NCI-H2227 (cell line): ENCODE data around the gene BMPR1A.
"Not testable (repeated sequence)": the region's sequence is repeated elsewhere in the genome, so short reads cannot be mapped to it uniquely, and the experiment has no call there.

Experiments used
- DNase-seq: peaks from one replicate; lab custom pipeline; 2025; ENCODE audit not compliant: unreplicated experiment; lab: John Stamatoyannopoulos, UW

The BMPR1A gene

GRCh38 chr10:86964061-86964846 lies 207.8 kb downstream of the BMPR1A start:
- DNase-seq: no peak

- no peak for DNase-seq
Measured at GRCh38 chr10:86964847-86965190, 208.4 kb downstream of the BMPR1A start.

GRCh38 chr10:86965986-86966654 lies 209.7 kb downstream of the BMPR1A start:
- DNase-seq: no peak

GRCh38 chr10:86967481-86967941 lies 211.1 kb downstream of the BMPR1A start:
- DNase-seq: no peak

- DNase-seq: no peak
Measured at GRCh38 chr10:86968271-86968993, 212.0 kb downstream of the BMPR1A start, which contains the start of gene ADIRF. Gene ADIRF (plus strand): TSS chr10:86968482. CDS start chr10:86968545, 63 bp downstream.

GRCh38 chr10:86968994-86969355 lies 212.6 kb downstream of the BMPR1A start:
- no peak for DNase-seq

- no peak for DNase-seq
Measured at GRCh38 chr10:86969421-86970041, 213.1 kb downstream of the BMPR1A start.

- DNase-seq: no peak
Measured at GRCh38 chr10:86970162-86970981, 214.0 kb downstream of the BMPR1A start.

GRCh38 chr10:86970982-86971231 lies 214.5 kb downstream of the BMPR1A start:
- peak; percentile 66 for DNase-seq

- peak; percentile 85 for DNase-seq
Measured at GRCh38 chr10:86971232-86971991, 215.0 kb downstream of the BMPR1A start.

- no peak for DNase-seq
Measured at GRCh38 chr10:86972613-86973380, 216.4 kb downstream of the BMPR1A start.

GRCh38 chr10:86974484-86974883 lies 218.1 kb downstream of the BMPR1A start:
- DNase-seq: no peak

- DNase-seq: no peak
Measured at GRCh38 chr10:86976362-86977056, 220.1 kb downstream of the BMPR1A start.

- not testable (repeated sequence) for DNase-seq
Measured at GRCh38 chr10:86978457-86978856, 222.0 kb downstream of the BMPR1A start.

GRCh38 chr10:86979296-86979818 lies 222.9 kb downstream of the BMPR1A start:
- no peak for DNase-seq

GRCh38 chr10:86979977-86980448 lies 223.6 kb downstream of the BMPR1A start:
- no peak for DNase-seq

- not testable (repeated sequence) for DNase-seq
Measured at GRCh38 chr10:86981020-86981419, 224.6 kb downstream of the BMPR1A start.

GRCh38 chr10:86981716-86982115 lies 225.3 kb downstream of the BMPR1A start:
- DNase-seq: no peak
